Measurements from ENCODE around the gene IL2RG. TPM values are rescaled to one million over a fixed set of nuclear protein-coding genes. Genes with fewer than 3 reads are reported as not detected.

The IL2RG gene
- 1 to 10 TPM in 5 of 7 donors, under 1 TPM in 2; 0.45 to 5.1 (median 1.5) TPM for total RNA-seq
- 10 to 100 TPM in 1 of 2 donors, 1 to 10 TPM in 1; 1.2 to 24.0 TPM for polyA plus RNA-seq
- long read RNA-seq, donor 1: 0 reads
- long read RNA-seq, donor 2: 0 reads
- long read RNA-seq, donor 3: 0 reads

DNA sequence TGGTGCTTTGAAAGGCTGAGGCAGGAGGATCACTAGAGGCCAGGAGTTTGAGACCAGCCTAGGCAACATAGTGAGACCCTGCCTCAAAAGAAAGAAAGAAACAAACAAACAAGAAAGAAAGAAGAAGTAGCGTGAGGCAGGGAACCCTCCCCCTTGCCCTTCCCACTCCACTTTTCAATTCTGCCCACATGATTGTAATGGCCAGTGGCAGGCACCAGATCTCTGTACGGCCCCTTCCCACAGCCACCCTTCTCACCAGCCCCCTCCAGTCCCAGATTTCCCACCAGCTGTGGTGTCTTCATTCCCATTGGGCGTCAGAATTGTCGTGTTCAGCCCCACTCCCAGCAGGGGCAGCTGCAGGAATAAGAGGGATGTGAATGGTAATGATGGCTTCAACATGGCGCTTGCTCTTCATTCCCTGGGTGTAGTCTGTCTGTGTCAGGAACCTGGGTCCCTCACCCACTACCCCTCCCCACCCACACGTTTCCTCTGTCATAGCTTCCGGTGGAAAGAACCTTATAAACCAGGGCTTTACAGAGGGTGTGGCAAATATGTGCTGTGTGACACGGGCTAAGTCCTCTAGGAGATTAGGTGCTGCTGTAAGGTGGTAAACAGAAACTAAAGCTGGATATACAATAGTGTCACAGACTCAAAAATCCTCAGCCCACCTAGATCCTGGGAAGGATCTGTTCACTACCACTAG is at the start of gene IL2RG:
Gene IL2RG, minus strand, starts transcription at position 437 of the 703 bp plus-strand sequence. Its CDS starts 38 bp downstream, at position 399.
- no peaks in the 10 kb centered on the region for H3K36me3 ChIP-seq
- no peak within 1 kb of the TSS for H3K4me3 ChIP-seq
- H3K27me3 ChIP-seq: no peaks in the 10 kb centered on the region
- no peak for DNase-seq
- TF ChIP-seq POLR2A (IDR thresholded peaks at IDR 0.05): no peak
- no peak for TF ChIP-seq EP300 (IDR thresholded peaks at IDR 0.05)
- TF ChIP-seq, protein P1, sequence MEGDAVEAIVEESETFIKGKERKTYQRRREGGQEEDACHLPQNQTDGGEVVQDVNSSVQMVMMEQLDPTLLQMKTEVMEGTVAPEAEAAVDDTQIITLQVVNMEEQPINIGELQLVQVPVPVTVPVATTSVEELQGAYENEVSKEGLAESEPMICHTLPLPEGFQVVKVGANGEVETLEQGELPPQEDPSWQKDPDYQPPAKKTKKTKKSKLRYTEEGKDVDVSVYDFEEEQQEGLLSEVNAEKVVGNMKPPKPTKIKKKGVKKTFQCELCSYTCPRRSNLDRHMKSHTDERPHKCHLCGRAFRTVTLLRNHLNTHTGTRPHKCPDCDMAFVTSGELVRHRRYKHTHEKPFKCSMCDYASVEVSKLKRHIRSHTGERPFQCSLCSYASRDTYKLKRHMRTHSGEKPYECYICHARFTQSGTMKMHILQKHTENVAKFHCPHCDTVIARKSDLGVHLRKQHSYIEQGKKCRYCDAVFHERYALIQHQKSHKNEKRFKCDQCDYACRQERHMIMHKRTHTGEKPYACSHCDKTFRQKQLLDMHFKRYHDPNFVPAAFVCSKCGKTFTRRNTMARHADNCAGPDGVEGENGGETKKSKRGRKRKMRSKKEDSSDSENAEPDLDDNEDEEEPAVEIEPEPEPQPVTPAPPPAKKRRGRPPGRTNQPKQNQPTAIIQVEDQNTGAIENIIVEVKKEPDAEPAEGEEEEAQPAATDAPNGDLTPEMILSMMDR (IDR thresholded peaks at IDR 0.05): no peak
- H3K4me1 ChIP-seq (ENCODE audit: insufficient read depth): no peaks in the 10 kb centered on the region
- H3K9me3 ChIP-seq: no peaks in the 10 kb centered on the region
- WGBS, 3 donors: 53 to 63% (median 63%) methylated on average over 8 of the region's 8 CpGs
- intact Hi-C loops (cut with DNase I): no loop called here
- no peak within 1 kb of the TSS for H3K27ac ChIP-seq

DNA sequence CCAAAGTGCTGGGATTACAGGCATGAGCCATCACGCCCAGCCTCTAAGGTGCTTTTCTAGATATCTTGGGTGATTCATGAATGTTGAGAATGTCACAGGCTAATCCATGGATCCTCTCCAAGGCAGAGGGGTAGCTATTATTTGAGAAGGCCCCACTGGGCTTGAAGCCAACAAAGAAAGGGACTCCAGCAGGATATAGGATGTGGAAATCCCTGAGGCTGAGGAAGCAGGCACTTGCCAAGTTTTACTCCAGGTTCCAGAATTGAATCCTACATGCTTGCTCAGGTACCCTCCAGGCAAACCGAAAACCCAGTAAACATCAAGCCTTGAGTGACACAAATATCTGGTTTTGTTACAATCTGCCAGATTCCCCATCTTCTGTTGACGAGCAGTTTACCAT is 49.1 kb upstream of the IL2RG start:
- TF ChIP-seq EP300 (IDR thresholded peaks at IDR 0.05): no peak
- WGBS, 3 donors: 83 to 91% (median 89%) methylated on average over 3 of the region's 3 CpGs

DNA sequence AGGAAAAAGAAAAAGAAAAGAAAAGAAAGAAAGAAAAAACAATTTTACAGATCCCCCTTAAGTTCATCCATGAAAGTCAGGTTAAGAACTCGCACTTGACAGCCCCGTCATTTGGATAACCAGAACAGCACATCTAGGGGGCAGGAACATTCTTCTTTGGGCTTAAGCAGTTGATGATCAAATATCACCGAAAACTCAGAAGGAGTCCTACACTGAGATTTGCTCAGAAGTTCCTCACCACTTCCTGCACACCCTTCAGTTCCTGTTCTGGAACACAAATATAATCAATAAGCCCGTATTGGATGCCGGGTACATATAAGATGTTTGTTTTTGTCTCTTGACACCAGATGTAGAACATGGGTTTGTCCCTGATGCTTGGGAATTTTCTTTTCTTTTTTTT is 48.0 kb upstream of the IL2RG start:
- no peaks in the 10 kb centered on the region for H3K4me1 ChIP-seq (ENCODE audit: insufficient read depth)
- DNase-seq: no peak
- H3K27ac ChIP-seq: no peak overlapping the region
- no peaks in the 10 kb centered on the region for H3K27me3 ChIP-seq
- no peak overlapping the region for H3K4me3 ChIP-seq
- no peaks in the 10 kb centered on the region for H3K36me3 ChIP-seq
- intact Hi-C loops (cut with DNase I): no loop called here
- 81 to 88% (median 83%) methylated on average over 5 of the region's 5 CpGs for WGBS, 3 donors
- TF ChIP-seq POLR2A (IDR thresholded peaks at IDR 0.05) (no peak), EP300 (IDR thresholded peaks at IDR 0.05) (no peak)
- TF ChIP-seq, protein P1 (IDR thresholded peaks at IDR 0.05): no peak
- no peaks in the 10 kb centered on the region for H3K9me3 ChIP-seq

More for the DNA sequence above, 49.1 kb upstream of the IL2RG start:
- Histone ChIP-seq H3K4me1 (ENCODE audit: insufficient read depth) (no peaks in the 10 kb centered on the region), H3K36me3 (no peaks in the 10 kb centered on the region), H3K9me3 (no peaks in the 10 kb centered on the region), H3K27ac (no peak overlapping the region), H3K27me3 (no peaks in the 10 kb centered on the region), H3K4me3 (no peak overlapping the region)
- intact Hi-C loops (cut with DNase I): no loop called here
- DNase-seq: no peak

DNA sequence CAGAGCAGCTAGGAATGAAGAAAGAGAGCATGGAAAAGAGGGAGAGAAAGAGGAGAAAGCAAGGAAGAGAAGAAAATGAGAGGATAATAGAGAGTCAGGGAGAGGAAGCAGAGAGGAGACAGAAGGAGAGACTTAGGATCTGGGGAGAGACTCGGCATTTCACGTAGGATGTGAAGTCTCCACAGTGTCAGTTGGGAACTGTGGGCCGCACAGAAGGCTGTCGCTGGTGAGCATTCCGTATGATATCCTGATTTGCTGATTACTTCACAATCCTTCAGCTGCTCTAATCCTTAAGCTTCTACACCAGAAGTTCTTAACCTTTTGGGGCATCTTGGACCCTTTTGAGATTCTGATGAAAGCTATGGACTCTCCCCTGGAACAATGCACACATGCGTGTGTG is 47.2 kb upstream of the IL2RG start:
- Histone ChIP-seq H3K27ac (no peak overlapping the region), H3K27me3 (no peaks in the 10 kb centered on the region), H3K9me3 (no peaks in the 10 kb centered on the region), H3K4me1 (ENCODE audit: insufficient read depth) (no peaks in the 10 kb centered on the region), H3K4me3 (no peak overlapping the region), H3K36me3 (no peaks in the 10 kb centered on the region)
- 81 to 88% (median 82%) methylated on average over 6 of the region's 6 CpGs for WGBS, 3 donors
- intact Hi-C loops (cut with DNase I): no loop called here
- TF ChIP-seq POLR2A (IDR thresholded peaks at IDR 0.05) (no peak), EP300 (IDR thresholded peaks at IDR 0.05) (no peak)
- TF ChIP-seq, protein P1 (IDR thresholded peaks at IDR 0.05): no peak
- DNase-seq: no peak

DNA sequence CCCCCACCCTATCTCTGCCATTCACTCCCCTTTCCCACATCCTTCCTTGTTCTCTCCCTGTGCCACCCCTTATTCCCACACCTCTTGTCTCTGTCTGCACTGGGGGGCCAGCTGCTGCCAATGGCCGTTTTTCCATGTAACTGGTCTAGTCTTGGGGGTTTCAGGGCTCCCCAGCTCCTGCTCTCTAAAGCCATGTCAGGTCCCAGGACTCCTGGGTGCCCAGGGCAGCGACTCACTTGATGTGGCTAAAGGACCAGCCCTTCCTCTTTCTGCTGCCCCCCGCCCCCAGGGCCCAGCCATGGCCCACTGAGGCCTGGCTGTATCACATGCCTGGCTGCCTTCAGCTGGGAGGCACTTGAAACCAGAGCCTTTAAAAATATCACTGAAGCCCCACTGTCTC is 43.3 kb upstream of the IL2RG start:
- intact Hi-C loops (cut with DNase I): no loop called here
- WGBS, 3 donors: 45 to 54% (median 52%) methylated on average over 3 of the region's 3 CpGs

More for the DNA sequence above, 43.3 kb upstream of the IL2RG start:
- no peak for TF ChIP-seq POLR2A (IDR thresholded peaks at IDR 0.05)
- TF ChIP-seq EP300 (IDR thresholded peaks at IDR 0.05): no peak
- TF ChIP-seq, protein P1 (IDR thresholded peaks at IDR 0.05): no peak
- H3K9me3 ChIP-seq: no peaks in the 10 kb centered on the region
- no peaks in the 10 kb centered on the region for H3K36me3 ChIP-seq
- no peak for DNase-seq
- no peak overlapping the region for H3K4me3 ChIP-seq
- H3K4me1 ChIP-seq (ENCODE audit: insufficient read depth): no peaks in the 10 kb centered on the region
- H3K27ac ChIP-seq: no peak overlapping the region
- no peaks in the 10 kb centered on the region for H3K27me3 ChIP-seq

Data from ovary (tissue), 10 donors.